ENCODE measurements around the gene IGDCC3. TPM values are rescaled to one million over a fixed set of nuclear protein-coding genes. Genes with fewer than 3 reads are reported as not detected.

IGDCC3 gene
- polyA plus RNA-seq, 1 donor = 8.1 TPM

- DNase-seq = no peak
Observed at GRCh38 chr15:65343374-65343981, 34.3 kb downstream of the IGDCC3 start.

- DNase-seq = no peak
Observed at GRCh38 chr15:65342493-65342892, 35.3 kb downstream of the IGDCC3 start.

GRCh38 chr15:65339920-65340319 is 37.9 kb downstream of the IGDCC3 start:
- peak; percentile 74 for DNase-seq

- no peak for DNase-seq
Observed at GRCh38 chr15:65339416-65339815, 38.4 kb downstream of the IGDCC3 start.

GRCh38 chr15:65338823-65339222 is 39.0 kb downstream of the IGDCC3 start:
- DNase-seq = no peak

- no peak for DNase-seq
Observed at GRCh38 chr15:65338366-65338765, 39.4 kb downstream of the IGDCC3 start.

- no peak for DNase-seq
Observed at GRCh38 chr15:65337436-65338070, 40.2 kb downstream of the IGDCC3 start.

GRCh38 chr15:65336493-65337435 is 41.0 kb downstream of the IGDCC3 start:
- no peak for DNase-seq

GRCh38 chr15:65335278-65336055 is 42.3 kb downstream of the IGDCC3 start:
- no peak for DNase-seq

GRCh38 chr15:65334586-65335231 is 43.1 kb downstream of the IGDCC3 start:
- no peak for DNase-seq

- no peak for DNase-seq
Observed at GRCh38 chr15:65333856-65334255, 43.9 kb downstream of the IGDCC3 start.

- no peak for DNase-seq
Observed at GRCh38 chr15:65333148-65333820, 44.5 kb downstream of the IGDCC3 start.

- no peak for DNase-seq
Observed at GRCh38 chr15:65332391-65333147, 45.2 kb downstream of the IGDCC3 start.

GRCh38 chr15:65331811-65332210 is 46.0 kb downstream of the IGDCC3 start:
- DNase-seq = no peak

GRCh38 chr15:65330934-65331645 is 46.7 kb downstream of the IGDCC3 start:
- DNase-seq = no peak

- DNase-seq = no peak
Observed at GRCh38 chr15:65329984-65330735, 47.6 kb downstream of the IGDCC3 start.

GRCh38 chr15:65329288-65329983 is 48.4 kb downstream of the IGDCC3 start:
- no peak for DNase-seq

All from left kidney (tissue), 2 donors.